Stimulated activated CD4-positive, alpha-beta T cell treated with anti-CD3 and anti-CD28 coated beads, Interleukin-15, amount 100 ng/mL, for 48 hours (primary cell): ENCODE data around the gene FBH1.
"Not testable (repeated sequence)": the region's sequence is repeated elsewhere in the genome, so short reads cannot be mapped to it uniquely, and the experiment has no call there.

Experiments used
- DNase-seq, 2 donors: peaks; one replicate each; pipeline ENCODE4 v3.0.0-alpha.2; 2020; ENCODE audit warnings: low read depth in 2 of 2

FBH1 gene

DNA sequence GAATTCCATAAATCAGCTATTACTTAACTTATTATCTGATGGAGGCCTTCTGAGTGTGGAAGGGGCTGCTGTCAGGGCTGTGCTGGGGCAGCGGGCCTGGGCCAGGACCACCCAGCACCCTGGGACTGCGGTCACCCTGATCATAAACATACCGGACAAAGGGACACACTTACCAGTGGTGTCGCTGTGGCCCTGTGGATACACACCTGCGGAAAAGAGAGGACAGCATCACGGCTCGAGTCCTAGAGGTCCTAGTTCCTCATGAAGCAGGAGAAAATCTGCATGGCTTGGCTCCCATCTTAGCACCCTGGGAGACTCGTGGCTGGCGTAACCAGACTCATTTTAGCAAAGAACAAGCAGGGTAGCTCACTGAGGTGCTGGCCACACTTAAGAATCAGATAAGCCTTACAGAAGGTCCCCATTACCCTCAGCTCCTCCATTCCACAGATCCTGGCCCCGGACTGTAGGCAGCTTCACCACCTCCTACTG is 69.6 kb downstream of the FBH1 start:
- no peak for DNase-seq

GRCh38 chr10:5960070-5960972 is 70.3 kb downstream of the FBH1 start:
- DNase-seq, result no peak

GRCh38 chr10:5960973-5961275 is 70.9 kb downstream of the FBH1 start:
- not testable (repeated sequence) for DNase-seq

DNA sequence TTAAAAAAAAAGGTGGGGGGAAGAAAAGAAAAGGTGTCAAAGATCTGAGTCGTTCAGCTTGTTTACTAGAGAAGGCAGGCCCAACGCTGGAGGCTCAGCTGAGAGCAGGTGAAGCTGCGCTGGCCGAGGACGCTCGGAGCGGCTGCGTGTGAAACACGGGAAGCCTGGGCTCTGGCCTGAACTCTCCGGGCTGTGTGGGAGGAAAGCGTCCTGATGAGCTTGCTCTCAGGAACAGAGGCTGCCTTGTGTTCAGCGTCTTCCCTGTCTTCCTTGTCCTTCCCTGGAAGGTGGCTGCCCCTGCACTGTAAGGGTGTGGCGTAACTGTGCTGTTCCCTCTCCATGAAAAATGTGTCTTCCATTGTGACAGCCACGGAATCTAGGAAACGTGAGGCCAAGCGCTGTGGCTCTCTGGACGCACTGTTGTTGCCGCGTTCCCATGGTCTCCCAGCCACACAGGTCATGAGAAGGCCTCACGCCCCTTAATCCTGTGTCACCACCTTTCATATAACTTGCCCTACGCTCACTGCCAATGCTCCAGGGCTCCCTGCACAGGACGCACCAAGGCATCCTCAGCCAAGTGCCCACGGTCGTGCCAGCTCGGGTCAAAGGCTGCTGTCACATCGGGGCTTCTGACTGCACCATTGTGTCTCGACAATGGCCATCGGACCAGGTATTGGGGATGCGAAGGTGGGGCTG is 71.5 kb downstream of the FBH1 start:
- no peak for DNase-seq

DNA sequence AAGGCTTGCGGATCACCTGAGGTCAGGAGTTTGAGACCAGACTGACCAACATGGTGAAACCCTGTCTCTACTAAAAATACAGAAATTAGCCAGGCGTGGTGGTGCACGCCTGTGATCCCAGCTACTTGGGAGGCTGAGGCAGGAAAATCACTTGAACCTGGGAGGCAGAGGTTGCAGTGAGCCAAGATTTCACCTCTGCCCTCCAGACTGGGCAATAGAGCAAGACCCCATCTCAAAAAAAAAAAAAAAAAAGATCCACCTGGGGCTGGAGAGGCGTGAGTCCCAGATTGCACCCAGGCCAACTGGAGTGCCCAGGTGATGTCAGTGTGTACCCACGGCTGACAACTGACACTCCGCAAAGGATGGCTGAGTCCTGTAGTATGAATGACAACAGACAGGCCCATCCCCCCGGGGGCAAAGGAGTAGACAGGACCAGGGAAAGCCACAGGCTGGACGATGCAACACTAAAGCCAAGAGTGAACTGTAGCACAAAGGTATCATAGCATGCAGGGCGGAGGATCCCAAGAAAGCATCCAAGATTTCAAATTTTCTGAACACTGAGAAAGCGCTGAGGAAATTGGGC is 72.4 kb downstream of the FBH1 start:
- DNase-seq, result not testable (repeated sequence)

- no peak for DNase-seq
These were observed 73.0 kb downstream of the FBH1 start for GRCh38 chr10:5963071-5963470.

- no peak for DNase-seq
These were observed 73.5 kb downstream of the FBH1 start for GRCh38 chr10:5963591-5963990.

DNA sequence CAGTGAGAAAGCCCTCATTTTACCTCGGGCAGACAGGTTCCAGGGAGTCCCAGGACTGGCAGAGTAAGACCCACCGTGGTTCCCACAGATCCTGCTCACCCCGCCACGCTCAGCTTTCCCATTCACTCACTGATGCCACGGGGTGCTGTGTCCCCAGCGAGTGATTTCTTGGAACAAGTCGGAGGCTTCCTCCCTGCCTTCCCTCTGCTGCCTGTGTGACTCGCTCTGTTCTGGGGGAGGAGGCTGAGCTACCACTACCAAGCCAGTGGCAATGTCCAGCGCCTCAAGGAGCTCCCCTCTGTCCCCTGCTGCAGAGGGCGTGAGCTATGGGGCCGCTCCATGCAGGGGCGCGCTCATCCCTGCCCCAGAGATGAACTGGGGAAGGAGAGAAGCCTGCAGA is 74.7 kb downstream of the FBH1 start:
- DNase-seq, result no peak

DNA sequence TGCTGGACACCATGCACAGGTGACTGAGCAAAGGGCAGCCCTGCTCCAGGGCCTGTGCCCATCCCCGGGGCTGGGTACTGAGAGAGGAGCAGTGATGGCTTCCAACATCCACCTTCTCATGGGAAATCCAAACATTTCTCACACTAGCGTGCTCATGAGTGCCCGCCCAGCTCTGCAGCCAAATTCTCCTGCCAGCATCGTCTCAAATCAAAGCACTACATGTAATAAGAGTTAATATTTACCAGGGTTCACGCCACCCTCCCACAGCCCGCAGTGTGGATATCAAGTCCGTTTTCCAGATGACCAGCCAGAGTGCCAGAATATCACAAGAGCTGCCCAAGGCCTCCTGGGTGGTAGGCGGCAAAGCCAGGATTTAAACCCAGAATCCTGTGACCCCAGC is 75.2 kb downstream of the FBH1 start:
- no peak for DNase-seq

DNA sequence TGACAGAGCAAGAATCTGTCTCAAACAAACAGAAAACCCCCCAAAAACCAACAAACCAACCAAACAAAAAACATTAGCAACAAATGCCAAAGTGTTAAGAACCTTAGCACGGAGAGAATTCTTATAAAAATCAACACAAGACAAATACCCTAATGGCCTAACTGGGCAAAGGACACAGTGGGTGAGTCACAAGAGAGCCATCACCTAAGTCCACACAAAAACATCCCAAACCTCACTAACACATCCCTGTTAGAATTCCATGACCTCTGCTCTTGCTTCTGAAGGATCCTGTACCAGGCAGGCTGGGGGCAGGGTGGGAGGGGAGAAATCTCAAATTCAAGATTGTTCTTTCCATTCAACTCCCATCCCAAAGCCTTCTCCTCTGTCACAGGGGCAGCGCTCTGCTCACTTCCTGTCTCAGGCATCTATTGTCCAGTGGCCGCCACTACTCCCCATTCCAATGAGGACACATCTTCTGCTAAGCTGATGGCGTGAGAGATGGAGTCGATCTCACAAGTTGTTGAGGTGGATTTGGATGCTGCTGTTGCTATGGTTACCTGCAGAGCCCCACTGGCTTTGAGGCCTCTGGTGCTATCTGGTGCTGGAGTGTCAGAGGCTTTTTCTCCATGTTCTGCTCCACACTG is 78.1 kb downstream of the FBH1 start:
- DNase-seq, result no peak

DNA sequence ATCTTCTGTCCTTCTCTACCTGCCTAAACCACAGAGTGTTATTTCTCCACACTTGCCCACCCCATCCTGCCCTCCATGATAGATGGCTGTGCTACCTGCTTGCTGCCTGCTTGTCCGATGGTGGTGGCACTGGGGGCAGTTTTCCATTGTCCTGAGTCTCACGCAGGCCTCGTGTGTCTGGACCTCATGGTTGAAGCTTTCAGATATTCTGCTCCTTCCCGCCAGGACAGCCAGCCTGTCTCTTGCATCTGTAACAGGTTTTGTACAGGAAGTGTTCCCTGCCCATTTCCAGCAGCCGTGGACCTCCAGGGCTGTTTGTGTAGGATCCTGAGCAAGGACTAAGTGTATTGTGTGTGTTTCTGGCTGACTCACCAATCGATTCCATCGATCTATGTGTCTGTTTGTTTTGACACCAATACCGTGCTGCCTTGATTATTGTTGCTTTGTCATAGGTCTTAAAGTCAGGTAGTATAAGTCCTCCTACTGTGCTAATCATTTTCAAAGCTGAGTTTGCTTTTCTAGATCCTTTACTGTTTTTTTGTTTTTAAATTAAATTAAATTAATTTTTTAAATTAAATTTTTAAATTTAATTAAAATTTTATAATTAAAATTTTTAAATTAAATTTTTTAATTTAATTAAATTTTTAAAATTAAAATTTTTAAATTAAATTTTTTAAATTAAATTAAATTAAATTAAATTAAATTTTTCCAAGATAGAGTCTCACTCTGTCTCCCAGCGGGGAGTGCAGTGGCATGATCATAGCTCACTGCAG is 78.8 kb downstream of the FBH1 start:
- no peak for DNase-seq

DNA sequence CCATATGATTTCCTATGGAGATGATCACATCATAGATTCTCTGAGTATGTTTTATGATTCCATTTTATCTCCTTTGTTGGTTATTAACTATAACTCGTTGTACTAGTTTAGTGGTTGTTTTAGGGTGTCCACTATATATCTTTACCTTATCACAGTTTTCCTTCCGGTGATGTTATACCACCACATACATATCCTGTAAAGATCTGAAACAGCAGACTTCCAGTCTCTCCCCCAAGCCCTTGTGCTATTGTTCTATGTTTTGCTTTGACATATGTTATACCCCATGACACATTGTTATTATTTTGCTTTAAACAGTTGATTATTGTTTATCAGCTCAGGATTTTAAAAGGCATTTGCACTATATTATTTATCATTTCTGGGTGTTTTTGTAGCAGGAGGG is 80.0 kb downstream of the FBH1 start:
- no peak for DNase-seq

- DNase-seq, result no peak
These were observed 80.5 kb downstream of the FBH1 start for GRCh38 chr10:5970527-5970926.

DNA sequence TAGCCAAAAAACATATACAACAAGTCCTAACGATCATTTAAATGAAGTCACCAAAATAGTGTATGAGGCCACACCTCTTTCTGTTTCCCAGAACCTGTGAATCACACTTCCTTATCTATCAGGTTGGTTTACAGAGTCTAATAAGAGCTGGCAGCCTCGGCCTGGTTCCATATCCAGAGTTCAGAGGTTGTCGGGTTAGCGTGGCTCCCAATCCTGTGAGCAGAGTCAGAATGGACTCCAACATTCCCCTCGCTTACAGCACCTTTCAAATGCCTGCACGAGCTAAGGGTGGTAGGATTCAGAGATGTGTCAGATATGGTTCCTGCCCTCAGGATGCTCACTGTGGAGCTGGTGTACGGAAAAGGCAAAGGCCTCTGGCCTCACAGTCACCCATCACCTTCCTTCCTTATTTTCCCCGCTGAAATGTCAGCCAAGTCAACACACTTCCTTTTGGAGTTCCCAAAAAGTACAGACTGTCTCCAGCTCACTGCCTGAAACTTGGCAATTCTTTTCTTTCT is 81.3 kb downstream of the FBH1 start:
- peak; percentile 7 to 10 for DNase-seq

DNA sequence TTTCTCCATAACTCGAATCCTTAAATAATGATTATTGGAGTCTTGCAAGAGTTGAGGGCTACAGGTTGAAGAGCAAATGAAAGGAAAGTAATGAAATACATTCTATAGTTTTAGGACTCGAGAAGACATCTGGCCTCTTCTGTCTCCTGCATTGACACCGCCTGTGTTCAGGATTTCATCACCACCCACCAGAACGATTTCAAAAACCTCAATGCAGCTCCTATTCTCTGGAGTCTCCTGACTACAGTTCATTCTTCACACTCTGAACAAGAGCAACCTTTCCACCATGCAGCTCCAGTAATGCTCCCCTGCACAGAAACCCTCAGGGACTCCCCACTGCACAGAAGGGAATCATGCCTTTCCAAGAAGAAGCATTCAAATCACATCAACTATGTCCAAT is 81.8 kb downstream of the FBH1 start:
- no peak for DNase-seq

GRCh38 chr10:5973069-5973468 is 83.0 kb downstream of the FBH1 start:
- no peak for DNase-seq

- DNase-seq, result peak; percentile 62 to 63
These were observed 85.8 kb downstream of the FBH1 start for GRCh38 chr10:5975641-5976473.

- DNase-seq, result peak; percentile 21 to 37
These were observed 86.7 kb downstream of the FBH1 start for GRCh38 chr10:5976512-5977470.
